SK-N-SH treated with all-trans-retinoic acid at 6 μM for 48 hours (cell line): ENCODE results near the gene ENTR1.

Experiments used
- ATAC-seq: fragments of 200-7000 bp; cut with Tn5 transposase; 3 replicates; pipeline ENCODE4 v1.9.1; 2020; ENCODE audit warnings: mild to moderate bottlenecking, moderate library complexity
- ARNTL ChIP-seq: fragments of 450-650 bp; formaldehyde crosslinking; IDR thresholded peaks from 2 replicates; pipeline ENCODE4 v1.5.0; 2020; ENCODE audit warnings: low read depth, mild to moderate bottlenecking, moderate library complexity, borderline replicate concordance
- BACH2 ChIP-seq: fragments of 250-450 bp; sonication (Bioruptor Pico); IDR thresholded peaks from 2 replicates; pipeline ENCODE4 v1.9.0; 2021; ENCODE audit warnings: mild to moderate bottlenecking, borderline replicate concordance
- CSDC2 ChIP-seq: fragments of 250-450 bp; sonication (Bioruptor Pico); IDR thresholded peaks from 2 replicates; pipeline ENCODE4 v1.5.0; 2020; ENCODE audit warnings: mild to moderate bottlenecking, moderate library complexity
- ESRRG ChIP-seq: fragments of 250-450 bp; sonication (Bioruptor Pico); IDR thresholded peaks from 2 replicates; pipeline ENCODE4 v1.6.1; 2021; ENCODE audit warnings: mild to moderate bottlenecking
- GLIS3 ChIP-seq: fragments of 250-450 bp; sonication (Bioruptor Pico); IDR thresholded peaks from 2 replicates; pipeline ENCODE4 v1.5.0; 2020; ENCODE audit warnings: mild to moderate bottlenecking, moderate library complexity
- ISL1 ChIP-seq: fragments of 250-450 bp; sonication (Bioruptor Pico); IDR thresholded peaks from 2 replicates; pipeline ENCODE4 v2.1.2; 2022; ENCODE audit warnings: mild to moderate bottlenecking, moderate library complexity
- OSR1 ChIP-seq: fragments of 250-450 bp; sonication (Bioruptor Pico); IDR thresholded peaks from 2 replicates; pipeline ENCODE4 v1.8.0; 2022; ENCODE audit warnings: moderate library complexity, mild to moderate bottlenecking, inconsistent platforms
- PPARA ChIP-seq: fragments of 250-450 bp; sonication (Bioruptor Pico); IDR thresholded peaks from 2 replicates; pipeline ENCODE4 v1.5.0; 2020; ENCODE audit warnings: mild to moderate bottlenecking, borderline replicate concordance
- RARB ChIP-seq: fragments of 250-450 bp; sonication (Bioruptor Pico); IDR thresholded peaks from 2 replicates; pipeline ENCODE4 v1.8.0; 2021; ENCODE audit warnings: mild to moderate bottlenecking, moderate library complexity
- TCF4 ChIP-seq: fragments of 250-450 bp; sonication (Bioruptor Pico); IDR thresholded peaks from 2 replicates; pipeline ENCODE4 v1.8.0; 2021; ENCODE audit warnings: mild to moderate bottlenecking, moderate library complexity, borderline replicate concordance
- TOX ChIP-seq: fragments of 250-450 bp; sonication (Bioruptor Pico); IDR thresholded peaks from 2 replicates; pipeline ENCODE4 v1.8.0; 2021; ENCODE audit warnings: mild to moderate bottlenecking, moderate library complexity, borderline replicate concordance
- ZC3H10 ChIP-seq: fragments of 250-450 bp; sonication (Bioruptor Pico); IDR thresholded peaks from 2 replicates; pipeline ENCODE4 v1.5.1; 2021; ENCODE audit warnings: mild to moderate bottlenecking, moderate library complexity
- ZFP30 ChIP-seq: fragments of 450-650 bp; formaldehyde crosslinking; IDR thresholded peaks from 2 replicates; pipeline ENCODE4 v1.5.0; 2022; ENCODE audit warnings: mild to moderate bottlenecking, moderate library complexity
- ZNF565 ChIP-seq: fragments of 450-650 bp; formaldehyde crosslinking; conservative IDR thresholded peaks from 2 replicates; pipeline ENCODE4 v1.5.0; 2020; ENCODE audit warnings: low read depth, mild to moderate bottlenecking, moderate library complexity
- ZNF70 ChIP-seq: fragments of 450-650 bp; formaldehyde crosslinking; IDR thresholded peaks from 2 replicates; pipeline ENCODE4 v1.5.0; 2020; ENCODE audit warnings: mild to moderate bottlenecking, moderate library complexity
- ZNF8 ChIP-seq: fragments of 450-650 bp; formaldehyde crosslinking; IDR thresholded peaks from 2 replicates; pipeline ENCODE4 v1.5.0; 2020; ENCODE audit warnings: mild to moderate bottlenecking, moderate library complexity
- TF ChIP-seq, protein P1 (sequence below): fragments of 250-450 bp; sonication (Bioruptor Pico); IDR thresholded peaks from 2 replicates; pipeline ENCODE4 v1.8.0; 2020; ENCODE audit warnings: mild to moderate bottlenecking, moderate library complexity, borderline replicate concordance
- TF ChIP-seq, protein P2 (sequence below): fragments of 250-450 bp; sonication (Bioruptor Pico); IDR thresholded peaks from 2 replicates; pipeline ENCODE4 v1.5.0; 2020; ENCODE audit warnings: mild to moderate bottlenecking, moderate library complexity
- TF ChIP-seq, protein P3 (sequence below): fragments of 250-450 bp; sonication (Bioruptor Pico); IDR thresholded peaks from 2 replicates; pipeline ENCODE4 v1.5.1; 2020; ENCODE audit warnings: low read depth, mild to moderate bottlenecking, moderate library complexity
- TF ChIP-seq, protein P4 (sequence below): fragments of 250-450 bp; sonication (Bioruptor Pico); IDR thresholded peaks from 2 replicates; pipeline ENCODE4 v1.8.0; 2021; ENCODE audit warnings: low read depth, mild to moderate bottlenecking, moderate library complexity, borderline replicate concordance
- TF ChIP-seq, protein P5 (sequence below): fragments of 250-450 bp; sonication (Bioruptor Pico); IDR thresholded peaks from 2 replicates; pipeline ENCODE4 v1.5.1; 2021; ENCODE audit warnings: mild to moderate bottlenecking, moderate library complexity

Gene ENTR1

DNA sequence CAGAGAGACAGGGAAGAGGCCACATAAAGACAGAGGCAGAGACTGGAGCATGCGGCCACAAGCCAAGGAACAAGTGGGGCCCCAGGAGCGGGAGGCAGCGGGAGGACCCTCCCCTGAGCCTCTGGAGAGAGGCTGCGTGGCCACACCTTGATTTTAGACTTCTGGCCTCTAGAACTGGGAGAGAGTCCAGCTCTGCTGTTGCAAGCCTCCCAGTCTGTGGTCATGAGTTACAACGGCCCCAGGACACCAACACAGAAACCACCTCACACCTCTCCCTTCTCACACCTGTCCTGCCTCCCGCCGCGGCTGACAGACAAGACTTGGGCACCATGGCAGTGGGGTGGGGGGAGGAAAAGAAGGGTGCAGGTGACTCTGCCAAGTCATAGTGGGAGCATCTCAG lies 27.0 kb upstream of the ENTR1 start (continued):
- no peak for TF ChIP-seq ZFP30 (CRISPR knock-in tag)
- TF ChIP-seq CSDC2 (CRISPR knock-in tag): no peak
- TF ChIP-seq, protein P1, sequence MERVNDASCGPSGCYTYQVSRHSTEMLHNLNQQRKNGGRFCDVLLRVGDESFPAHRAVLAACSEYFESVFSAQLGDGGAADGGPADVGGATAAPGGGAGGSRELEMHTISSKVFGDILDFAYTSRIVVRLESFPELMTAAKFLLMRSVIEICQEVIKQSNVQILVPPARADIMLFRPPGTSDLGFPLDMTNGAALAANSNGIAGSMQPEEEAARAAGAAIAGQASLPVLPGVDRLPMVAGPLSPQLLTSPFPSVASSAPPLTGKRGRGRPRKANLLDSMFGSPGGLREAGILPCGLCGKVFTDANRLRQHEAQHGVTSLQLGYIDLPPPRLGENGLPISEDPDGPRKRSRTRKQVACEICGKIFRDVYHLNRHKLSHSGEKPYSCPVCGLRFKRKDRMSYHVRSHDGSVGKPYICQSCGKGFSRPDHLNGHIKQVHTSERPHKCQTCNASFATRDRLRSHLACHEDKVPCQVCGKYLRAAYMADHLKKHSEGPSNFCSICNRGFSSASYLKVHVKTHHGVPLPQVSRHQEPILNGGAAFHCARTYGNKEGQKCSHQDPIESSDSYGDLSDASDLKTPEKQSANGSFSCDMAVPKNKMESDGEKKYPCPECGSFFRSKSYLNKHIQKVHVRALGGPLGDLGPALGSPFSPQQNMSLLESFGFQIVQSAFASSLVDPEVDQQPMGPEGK: no peak
- TF ChIP-seq ISL1 (CRISPR knock-in tag): no peak
- no peak for TF ChIP-seq GLIS3

DNA sequence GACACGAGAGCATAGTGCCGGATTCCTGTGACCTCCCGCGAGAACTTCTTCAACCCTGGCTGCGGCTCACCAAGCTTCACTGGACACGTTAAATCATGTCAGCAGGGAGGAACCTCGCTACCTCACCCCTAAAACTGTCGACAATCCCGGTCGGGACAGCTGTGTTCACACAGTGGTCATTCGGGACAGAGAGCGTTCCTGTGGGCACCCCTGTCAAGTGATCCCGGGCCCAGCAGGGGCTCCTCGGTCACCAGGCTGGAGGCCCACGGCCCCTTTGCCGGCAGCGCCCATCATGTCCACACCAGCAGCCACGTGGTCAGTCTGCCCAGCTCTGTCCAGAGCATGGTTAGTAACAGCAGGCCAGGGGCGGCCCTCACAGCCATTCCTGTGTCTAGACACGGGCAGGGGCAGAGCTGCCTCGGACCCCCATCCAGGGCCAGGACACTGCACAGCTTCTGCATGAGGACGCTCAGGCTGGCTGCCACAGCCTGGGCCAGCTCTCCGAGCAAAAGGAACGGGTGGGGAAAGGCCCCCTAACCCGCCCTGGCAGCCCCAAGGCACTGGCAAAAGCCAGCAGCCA lies 25.7 kb upstream of the ENTR1 start:
- no peak for ATAC-seq
- TF ChIP-seq, protein P2, sequence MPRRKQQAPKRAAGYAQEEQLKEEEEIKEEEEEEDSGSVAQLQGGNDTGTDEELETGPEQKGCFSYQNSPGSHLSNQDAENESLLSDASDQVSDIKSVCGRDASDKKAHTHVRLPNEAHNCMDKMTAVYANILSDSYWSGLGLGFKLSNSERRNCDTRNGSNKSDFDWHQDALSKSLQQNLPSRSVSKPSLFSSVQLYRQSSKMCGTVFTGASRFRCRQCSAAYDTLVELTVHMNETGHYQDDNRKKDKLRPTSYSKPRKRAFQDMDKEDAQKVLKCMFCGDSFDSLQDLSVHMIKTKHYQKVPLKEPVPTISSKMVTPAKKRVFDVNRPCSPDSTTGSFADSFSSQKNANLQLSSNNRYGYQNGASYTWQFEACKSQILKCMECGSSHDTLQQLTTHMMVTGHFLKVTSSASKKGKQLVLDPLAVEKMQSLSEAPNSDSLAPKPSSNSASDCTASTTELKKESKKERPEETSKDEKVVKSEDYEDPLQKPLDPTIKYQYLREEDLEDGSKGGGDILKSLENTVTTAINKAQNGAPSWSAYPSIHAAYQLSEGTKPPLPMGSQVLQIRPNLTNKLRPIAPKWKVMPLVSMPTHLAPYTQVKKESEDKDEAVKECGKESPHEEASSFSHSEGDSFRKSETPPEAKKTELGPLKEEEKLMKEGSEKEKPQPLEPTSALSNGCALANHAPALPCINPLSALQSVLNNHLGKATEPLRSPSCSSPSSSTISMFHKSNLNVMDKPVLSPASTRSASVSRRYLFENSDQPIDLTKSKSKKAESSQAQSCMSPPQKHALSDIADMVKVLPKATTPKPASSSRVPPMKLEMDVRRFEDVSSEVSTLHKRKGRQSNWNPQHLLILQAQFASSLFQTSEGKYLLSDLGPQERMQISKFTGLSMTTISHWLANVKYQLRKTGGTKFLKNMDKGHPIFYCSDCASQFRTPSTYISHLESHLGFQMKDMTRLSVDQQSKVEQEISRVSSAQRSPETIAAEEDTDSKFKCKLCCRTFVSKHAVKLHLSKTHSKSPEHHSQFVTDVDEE (CRISPR knock-in tag): no peak
- TF ChIP-seq OSR1 (CRISPR knock-in tag) (no peak), ZNF70 (CRISPR knock-in tag) (no peak), ARNTL (CRISPR knock-in tag) (no peak), CSDC2 (CRISPR knock-in tag) (no peak), TOX (no peak), ZNF565 (CRISPR knock-in tag) (no peak), ZNF8 (CRISPR knock-in tag) (no peak), RARB (CRISPR knock-in tag) (no peak), ISL1 (CRISPR knock-in tag) (no peak)
- TF ChIP-seq, protein P1: no peak
- TF ChIP-seq, all 23 proteins: peak for 0

DNA sequence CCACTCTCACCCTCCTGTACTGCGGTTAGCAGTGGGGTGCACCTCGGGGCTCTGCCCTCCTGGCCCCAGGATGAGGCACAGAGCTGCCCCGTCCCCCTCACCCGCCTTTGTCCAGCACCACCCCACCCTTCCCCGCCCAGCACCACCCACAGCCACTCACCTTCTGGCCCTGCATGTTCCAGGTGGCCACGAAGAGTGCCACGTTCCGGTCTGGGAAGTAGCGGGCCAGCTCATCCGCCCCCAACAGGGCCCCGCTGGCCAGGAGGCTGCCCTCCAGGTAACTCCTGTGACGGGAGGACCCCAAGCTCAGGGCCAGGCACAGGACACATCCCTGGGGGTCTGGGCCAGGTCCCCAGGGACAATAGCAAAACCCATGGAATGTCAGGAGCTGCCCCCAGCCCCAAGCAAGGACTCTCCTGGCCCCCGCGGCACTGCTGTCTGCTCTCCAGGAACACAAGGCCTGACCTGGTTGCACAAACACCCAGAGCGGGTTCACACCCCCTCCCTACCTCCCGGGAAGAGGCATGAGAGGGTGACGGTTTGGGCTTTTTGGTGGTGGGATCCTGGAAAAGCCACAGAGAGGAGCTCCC lies 24.3 kb upstream of the ENTR1 start:
- TF ChIP-seq ZNF70 (CRISPR knock-in tag) (no peak), RARB (CRISPR knock-in tag) (no peak), OSR1 (CRISPR knock-in tag) (no peak), ARNTL (CRISPR knock-in tag) (no peak), GLIS3 (no peak), TOX (no peak), ZC3H10 (CRISPR knock-in tag) (no peak), ZNF565 (CRISPR knock-in tag) (no peak), PPARA (no peak), ESRRG (CRISPR knock-in tag) (no peak), ISL1 (CRISPR knock-in tag) (no peak), TCF4 (CRISPR knock-in tag) (no peak), BACH2 (CRISPR knock-in tag) (no peak), ZNF8 (CRISPR knock-in tag) (no peak), ZFP30 (CRISPR knock-in tag) (no peak)
- TF ChIP-seq, protein P3, sequence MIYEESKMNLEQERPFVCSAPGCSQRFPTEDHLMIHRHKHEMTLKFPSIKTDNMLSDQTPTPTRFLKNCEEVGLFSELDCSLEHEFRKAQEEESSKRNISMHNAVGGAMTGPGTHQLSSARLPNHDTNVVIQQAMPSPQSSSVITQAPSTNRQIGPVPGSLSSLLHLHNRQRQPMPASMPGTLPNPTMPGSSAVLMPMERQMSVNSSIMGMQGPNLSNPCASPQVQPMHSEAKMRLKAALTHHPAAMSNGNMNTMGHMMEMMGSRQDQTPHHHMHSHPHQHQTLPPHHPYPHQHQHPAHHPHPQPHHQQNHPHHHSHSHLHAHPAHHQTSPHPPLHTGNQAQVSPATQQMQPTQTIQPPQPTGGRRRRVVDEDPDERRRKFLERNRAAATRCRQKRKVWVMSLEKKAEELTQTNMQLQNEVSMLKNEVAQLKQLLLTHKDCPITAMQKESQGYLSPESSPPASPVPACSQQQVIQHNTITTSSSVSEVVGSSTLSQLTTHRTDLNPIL (CRISPR knock-in tag): no peak
- TF ChIP-seq, protein P4, sequence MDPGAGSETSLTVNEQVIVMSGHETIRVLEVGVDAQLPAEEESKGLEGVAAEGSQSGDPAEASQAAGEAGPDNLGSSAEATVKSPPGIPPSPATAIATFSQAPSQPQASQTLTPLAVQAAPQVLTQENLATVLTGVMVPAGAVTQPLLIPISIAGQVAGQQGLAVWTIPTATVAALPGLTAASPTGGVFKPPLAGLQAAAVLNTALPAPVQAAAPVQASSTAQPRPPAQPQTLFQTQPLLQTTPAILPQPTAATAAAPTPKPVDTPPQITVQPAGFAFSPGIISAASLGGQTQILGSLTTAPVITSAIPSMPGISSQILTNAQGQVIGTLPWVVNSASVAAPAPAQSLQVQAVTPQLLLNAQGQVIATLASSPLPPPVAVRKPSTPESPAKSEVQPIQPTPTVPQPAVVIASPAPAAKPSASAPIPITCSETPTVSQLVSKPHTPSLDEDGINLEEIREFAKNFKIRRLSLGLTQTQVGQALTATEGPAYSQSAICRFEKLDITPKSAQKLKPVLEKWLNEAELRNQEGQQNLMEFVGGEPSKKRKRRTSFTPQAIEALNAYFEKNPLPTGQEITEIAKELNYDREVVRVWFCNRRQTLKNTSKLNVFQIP (CRISPR knock-in tag): no peak
- TF ChIP-seq, protein P5, sequence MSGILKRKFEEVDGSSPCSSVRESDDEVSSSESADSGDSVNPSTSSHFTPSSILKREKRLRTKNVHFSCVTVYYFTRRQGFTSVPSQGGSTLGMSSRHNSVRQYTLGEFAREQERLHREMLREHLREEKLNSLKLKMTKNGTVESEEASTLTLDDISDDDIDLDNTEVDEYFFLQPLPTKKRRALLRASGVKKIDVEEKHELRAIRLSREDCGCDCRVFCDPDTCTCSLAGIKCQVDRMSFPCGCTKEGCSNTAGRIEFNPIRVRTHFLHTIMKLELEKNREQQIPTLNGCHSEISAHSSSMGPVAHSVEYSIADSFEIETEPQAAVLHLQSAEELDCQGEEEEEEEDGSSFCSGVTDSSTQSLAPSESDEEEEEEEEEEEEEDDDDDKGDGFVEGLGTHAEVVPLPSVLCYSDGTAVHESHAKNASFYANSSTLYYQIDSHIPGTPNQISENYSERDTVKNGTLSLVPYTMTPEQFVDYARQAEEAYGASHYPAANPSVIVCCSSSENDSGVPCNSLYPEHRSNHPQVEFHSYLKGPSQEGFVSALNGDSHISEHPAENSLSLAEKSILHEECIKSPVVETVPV (CRISPR knock-in tag): no peak
- no peak for ATAC-seq
